ENCODE results near the gene COL27A1. TPM values are rescaled to one million over a fixed set of nuclear protein-coding genes. Genes with fewer than 3 reads are reported as not detected.

COL27A1 gene
- total RNA-seq, 1 donor from 2014 or later: 1.3 TPM

DNA sequence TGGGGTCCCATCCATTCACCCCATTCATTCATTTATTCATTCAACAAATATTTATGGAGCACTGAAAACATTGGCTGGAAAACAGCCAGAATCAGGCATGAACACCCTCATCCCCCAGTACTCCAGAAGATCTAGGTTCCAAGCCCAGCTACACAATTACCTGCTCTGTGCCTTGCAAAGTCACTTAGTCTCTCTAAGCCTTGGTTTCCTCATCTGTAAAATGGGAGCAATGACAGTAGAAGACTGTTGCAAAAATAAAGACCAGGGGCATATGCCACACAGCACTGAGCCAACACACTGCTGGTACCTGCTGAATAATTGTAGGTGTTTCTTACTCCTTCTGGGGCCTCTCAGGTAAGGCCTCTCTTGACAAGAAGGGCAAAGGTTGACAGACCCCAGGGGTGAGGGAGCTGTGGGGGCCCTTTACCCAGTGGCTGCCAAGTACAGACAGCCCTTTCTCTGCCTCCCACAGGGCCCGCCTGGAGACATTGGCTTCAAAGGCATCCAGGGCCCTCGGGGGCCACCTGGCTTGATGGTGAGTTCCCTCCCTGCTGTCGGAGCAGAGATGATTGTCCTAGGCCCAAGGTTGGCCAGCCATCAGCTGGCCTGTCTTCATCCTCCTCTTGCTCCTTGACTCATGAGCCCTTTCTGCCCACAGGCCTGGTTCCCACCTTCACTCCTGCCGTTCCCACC lies 145.0 kb downstream of the COL27A1 start:
- Histone ChIP-seq H3K36me3 (ENCODE audit: control insufficient read depth, insufficient read depth, low read length) (peaks cover 16% of the 10 kb centered on the region), H3K27me3 (ENCODE audit: control insufficient read depth, insufficient read depth, low read length) (no peaks in the 10 kb centered on the region), H3K4me3 (ENCODE audit: low read depth, low read length) (no peak overlapping the region)
- DNase-seq (ENCODE audit: low read depth) (no peak), FAIRE-seq (no peak)
- no peak for TF ChIP-seq CTCF (IDR thresholded peaks at IDR 0.05; ENCODE audit: insufficient read depth, low read length, severe bottlenecking)

DNA sequence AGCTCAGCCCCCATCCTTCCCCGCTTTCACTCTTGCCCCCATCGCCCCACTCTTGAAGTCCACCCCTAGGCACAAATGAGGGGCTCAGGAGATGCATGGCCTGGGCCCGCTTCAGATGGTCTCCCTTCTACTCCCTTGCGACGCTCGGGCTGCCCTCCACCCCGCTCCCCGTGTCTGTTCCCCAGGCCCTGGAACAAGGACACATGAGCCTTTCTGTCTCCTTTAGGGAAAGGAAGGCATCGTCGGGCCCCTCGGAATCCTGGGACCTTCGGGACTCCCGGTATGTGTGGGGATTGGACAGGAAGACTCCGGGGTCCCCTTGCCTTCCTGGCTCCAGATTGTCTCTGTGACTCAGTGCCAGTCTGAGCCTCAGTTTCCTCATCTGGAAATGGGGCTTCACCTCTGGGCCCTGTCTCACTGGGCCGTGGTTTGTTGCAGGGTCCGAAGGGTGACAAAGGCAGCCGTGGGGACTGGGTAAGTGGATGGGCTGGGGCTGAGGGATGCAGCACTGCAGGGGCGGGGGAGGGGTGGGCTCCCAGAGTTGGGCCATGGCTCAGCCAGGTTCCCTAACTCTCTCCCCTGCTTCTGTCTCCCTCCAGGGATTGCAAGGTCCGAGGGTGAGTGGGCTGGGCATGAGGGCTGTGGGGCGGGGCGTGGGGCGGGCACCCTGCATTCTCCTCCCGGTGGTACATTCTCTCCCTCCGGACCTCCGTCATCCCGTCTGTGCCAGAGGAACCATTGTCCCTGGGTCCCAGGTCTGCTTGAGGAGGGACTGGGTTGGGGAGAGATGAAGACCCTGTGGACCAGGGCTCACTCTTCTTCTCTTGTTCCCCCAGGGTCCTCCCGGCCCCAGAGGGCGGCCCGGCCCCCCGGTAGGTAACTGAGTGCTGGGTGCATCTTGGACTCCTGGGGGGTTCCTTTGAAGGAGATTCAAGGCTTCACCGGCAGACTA lies 145.8 kb downstream of the COL27A1 start:
- no peak for DNase-seq (ENCODE audit: low read depth)
- TF ChIP-seq CTCF (IDR thresholded peaks at IDR 0.05; ENCODE audit: insufficient read depth, low read length, severe bottlenecking): no peak
- no peak for FAIRE-seq

GRCh38 chr9:114301798-114302565 lies 146.6 kb downstream of the COL27A1 start:
- H3K4me3 ChIP-seq (ENCODE audit: low read depth, low read length): no peak overlapping the region
- FAIRE-seq: no peak
- no peak for TF ChIP-seq CTCF (IDR thresholded peaks at IDR 0.05; ENCODE audit: insufficient read depth, low read length, severe bottlenecking)
- H3K36me3 ChIP-seq (ENCODE audit: control insufficient read depth, insufficient read depth, low read length): peaks cover 14% of the 10 kb centered on the region
- DNase-seq (ENCODE audit: low read depth): no peak
- no peaks in the 10 kb centered on the region for H3K27me3 ChIP-seq (ENCODE audit: control insufficient read depth, insufficient read depth, low read length)

More for the DNA sequence above, 145.8 kb downstream of the COL27A1 start:
- Histone ChIP-seq H3K36me3 (ENCODE audit: control insufficient read depth, insufficient read depth, low read length) (peaks cover 14% of the 10 kb centered on the region), H3K27me3 (ENCODE audit: control insufficient read depth, insufficient read depth, low read length) (no peaks in the 10 kb centered on the region), H3K4me3 (ENCODE audit: low read depth, low read length) (no peak overlapping the region)

DNA sequence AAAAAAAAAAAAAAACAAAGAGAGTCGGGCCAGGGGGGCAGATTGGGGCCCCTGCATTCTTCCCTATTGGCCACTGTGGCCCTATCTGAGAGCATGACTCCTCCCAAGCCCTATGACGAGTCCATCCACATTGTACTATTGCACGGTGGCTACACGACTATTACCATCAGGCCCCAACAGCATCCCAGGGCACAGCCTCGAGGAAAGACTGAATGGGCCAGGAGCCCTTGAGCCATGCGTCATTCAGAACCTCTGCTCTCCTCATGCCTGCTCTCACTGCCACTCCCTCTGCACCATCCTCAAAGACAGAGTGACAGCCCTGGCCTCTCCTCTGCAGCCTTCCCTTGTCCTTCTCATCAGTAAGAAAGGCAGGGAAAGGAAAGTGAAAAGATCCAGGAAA lies 147.4 kb downstream of the COL27A1 start:
- DNase-seq (ENCODE audit: low read depth) (no peak), FAIRE-seq (no peak)
- Histone ChIP-seq H3K36me3 (ENCODE audit: control insufficient read depth, insufficient read depth, low read length) (peaks cover 16% of the 10 kb centered on the region), H3K27me3 (ENCODE audit: control insufficient read depth, insufficient read depth, low read length) (no peaks in the 10 kb centered on the region), H3K4me3 (ENCODE audit: low read depth, low read length) (no peak overlapping the region)
- TF ChIP-seq CTCF (IDR thresholded peaks at IDR 0.05; ENCODE audit: insufficient read depth, low read length, severe bottlenecking): no peak

DNA sequence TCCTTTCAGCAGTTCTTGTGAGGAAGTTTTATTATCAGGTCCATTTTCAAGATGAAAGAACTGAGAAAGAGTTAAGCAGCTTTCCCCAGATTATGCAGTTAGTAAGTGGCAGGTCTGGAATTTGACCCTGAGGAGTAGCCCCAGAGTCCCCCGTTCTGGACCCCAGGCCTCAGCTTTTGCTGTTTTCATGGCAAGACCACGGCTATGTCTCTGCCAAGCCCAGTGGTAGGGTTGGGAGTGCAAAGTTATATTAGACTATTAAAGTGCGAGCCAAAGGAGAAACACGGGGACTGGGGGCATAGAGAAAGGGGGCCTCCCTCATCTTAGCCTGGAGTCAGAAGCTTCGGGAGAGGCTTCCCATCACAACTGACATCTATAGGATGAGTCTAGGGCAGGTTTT lies 148.2 kb downstream of the COL27A1 start:
- no peaks in the 10 kb centered on the region for H3K27me3 ChIP-seq (ENCODE audit: control insufficient read depth, insufficient read depth, low read length)
- H3K36me3 ChIP-seq (ENCODE audit: control insufficient read depth, insufficient read depth, low read length): peaks cover 19% of the 10 kb centered on the region
- H3K4me3 ChIP-seq (ENCODE audit: low read depth, low read length): no peak overlapping the region
- DNase-seq (ENCODE audit: low read depth) (no peak), FAIRE-seq (no peak)
- no peak for TF ChIP-seq CTCF (IDR thresholded peaks at IDR 0.05; ENCODE audit: insufficient read depth, low read length, severe bottlenecking)
